HG02763 (cell line): Measurements from ENCODE around the gene AP4E1.
"Not testable (repeated sequence)": the region's sequence is repeated elsewhere in the genome, so short reads cannot be mapped to it uniquely, and the experiment has no call there.

Source experiments
- ATAC-seq: cut with Tn5 transposase; IDR thresholded peaks from one replicate; pipeline ENCODE4 v1.9.1; 2021; ENCODE audit warnings: mild to moderate bottlenecking, moderate library complexity; ENCODE audit not compliant: unreplicated experiment

Gene AP4E1

GRCh38 chr15:50908209-50909009 is at the start of gene AP4E1:
Gene AP4E1 (plus strand): TSS chr15:50908683. CDS start chr15:50908779, 96 bp downstream.
- ATAC-seq = peak; percentile 55

- ATAC-seq = no peak
Observed at GRCh38 chr15:50860824-50861223, 47.7 kb upstream of the AP4E1 start.

GRCh38 chr15:50862553-50862952 is 45.9 kb upstream of the AP4E1 start:
- ATAC-seq = no peak

- no peak for ATAC-seq
Observed at GRCh38 chr15:50864873-50865272, 43.6 kb upstream of the AP4E1 start.

- ATAC-seq = no peak
Observed at GRCh38 chr15:50865515-50866353, 42.7 kb upstream of the AP4E1 start.

- no peak for ATAC-seq
Observed at GRCh38 chr15:50871832-50872231, 36.7 kb upstream of the AP4E1 start.

GRCh38 chr15:50872832-50873426 is 35.6 kb upstream of the AP4E1 start:
- no peak for ATAC-seq

GRCh38 chr15:50873935-50874361 is 34.5 kb upstream of the AP4E1 start:
- ATAC-seq = no peak

- not testable (repeated sequence) for ATAC-seq
Observed at GRCh38 chr15:50875238-50875637, 33.2 kb upstream of the AP4E1 start.

GRCh38 chr15:50876260-50876988 is 32.1 kb upstream of the AP4E1 start:
- no peak for ATAC-seq

- ATAC-seq = no peak
Observed at GRCh38 chr15:50876989-50877360, 31.5 kb upstream of the AP4E1 start.

- peak; percentile 43 for ATAC-seq
Observed at GRCh38 chr15:50879016-50879617, 29.4 kb upstream of the AP4E1 start.

GRCh38 chr15:50880206-50880605 is 28.3 kb upstream of the AP4E1 start:
- no peak for ATAC-seq

GRCh38 chr15:50880651-50881114 is 27.8 kb upstream of the AP4E1 start:
- no peak for ATAC-seq

- no peak for ATAC-seq
Observed at GRCh38 chr15:50881121-50882048, 27.1 kb upstream of the AP4E1 start.

- no peak for ATAC-seq
Observed at GRCh38 chr15:50883903-50884302, 24.6 kb upstream of the AP4E1 start.

GRCh38 chr15:50884540-50884939 is 23.9 kb upstream of the AP4E1 start:
- ATAC-seq = no peak

- no peak for ATAC-seq
Observed at GRCh38 chr15:50886139-50886467, 22.4 kb upstream of the AP4E1 start.

GRCh38 chr15:50886611-50887345 is 21.7 kb upstream of the AP4E1 start:
- no peak for ATAC-seq
